ENCODE results near the gene MUC5AC. TPM values are rescaled to one million over a fixed set of nuclear protein-coding genes. Genes with fewer than 3 reads are reported as not detected.

The MUC5AC gene
- total RNA-seq, 2 experiments from 2014 or later: not detected

- no peaks in the 10 kb centered on the region for H3K27me3 Mint-ChIP-seq
- CTCF ChIA-PET: no interaction called here
- ATAC-seq (no peak), DNase-seq (no peak)
- no peak overlapping the region for H3K4me3 Mint-ChIP-seq
- intact Hi-C loops (cut with micrococcal nuclease): no loop called here
- no peaks in the 10 kb centered on the region for H3K9me3 Mint-ChIP-seq
- H3K36me3 Mint-ChIP-seq (ENCODE audit: low read depth): no peaks in the 10 kb centered on the region
- no peak for TF ChIP-seq CTCF (IDR thresholded peaks at IDR 0.05)
- no peaks in the 10 kb centered on the region for H3K4me1 Mint-ChIP-seq (ENCODE audit: low read depth)
- POLR2A ChIA-PET: no interaction called here
- no peak overlapping the region for H3K27ac Mint-ChIP-seq
Measured at GRCh38 chr11:1160231-1161101, 2.7 kb downstream of the MUC5AC start.

- ATAC-seq (no peak), DNase-seq (no peak)
- H3K36me3 Mint-ChIP-seq (ENCODE audit: low read depth): no peaks in the 10 kb centered on the region
- no peaks in the 10 kb centered on the region for H3K27me3 Mint-ChIP-seq
- intact Hi-C loops (cut with micrococcal nuclease): no loop called here
- H3K9me3 Mint-ChIP-seq: no peaks in the 10 kb centered on the region
- no peak overlapping the region for H3K27ac Mint-ChIP-seq
- H3K4me3 Mint-ChIP-seq: no peak overlapping the region
- CTCF ChIA-PET: no interaction called here
- no peaks in the 10 kb centered on the region for H3K4me1 Mint-ChIP-seq (ENCODE audit: low read depth)
- POLR2A ChIA-PET: no interaction called here
- no peak for TF ChIP-seq CTCF (IDR thresholded peaks at IDR 0.05)
Measured at GRCh38 chr11:1161410-1162137, 3.8 kb downstream of the MUC5AC start.

- intact Hi-C loops (cut with micrococcal nuclease): no loop called here
- CTCF ChIA-PET: no interaction called here
- no peak for DNase-seq
Measured at GRCh38 chr11:1162138-1162475, 4.4 kb downstream of the MUC5AC start.

GRCh38 chr11:1162491-1163311 lies 4.9 kb downstream of the MUC5AC start:
- no peak for ATAC-seq
- CTCF ChIA-PET: no interaction called here
- no peak for DNase-seq
- Mint-ChIP-seq H3K4me3 (no peak overlapping the region), H3K27me3 (no peaks in the 10 kb centered on the region), H3K4me1 (ENCODE audit: low read depth) (no peaks in the 10 kb centered on the region), H3K27ac (no peak overlapping the region), H3K36me3 (ENCODE audit: low read depth) (no peaks in the 10 kb centered on the region), H3K9me3 (no peaks in the 10 kb centered on the region)
- intact Hi-C loops (cut with micrococcal nuclease): no loop called here
- TF ChIP-seq CTCF (IDR thresholded peaks at IDR 0.05): no peak
- POLR2A ChIA-PET: no interaction called here

More at GRCh38 chr11:1162138-1162475, 4.4 kb downstream of the MUC5AC start:
- POLR2A ChIA-PET: no interaction called here
- Mint-ChIP-seq H3K4me3 (no peak overlapping the region), H3K27ac (no peak overlapping the region), H3K4me1 (ENCODE audit: low read depth) (no peaks in the 10 kb centered on the region), H3K36me3 (ENCODE audit: low read depth) (no peaks in the 10 kb centered on the region), H3K9me3 (no peaks in the 10 kb centered on the region), H3K27me3 (no peaks in the 10 kb centered on the region)
- ATAC-seq: no peak
- TF ChIP-seq CTCF (IDR thresholded peaks at IDR 0.05): no peak

All from activated CD8-positive, alpha-beta T cell treated with anti-CD3 and anti-CD28 coated beads for 36 hours (primary cell).